IMR-90 (cell line): ENCODE results near the gene ADIG. TPM values are rescaled to one million over a fixed set of nuclear protein-coding genes. Genes with fewer than 3 reads are reported as not detected.

Source experiments
- ATAC-seq: fragments of 200-7000 bp; cut with Tn5 transposase; 2 replicates; pipeline ENCODE4 v1.9.1; 2020; ENCODE audit warnings: low read depth, mild to moderate bottlenecking, moderate library complexity
- BruUV-seq: library from RNA; stranded (reverse); fragments of 400-500 nt; replicated peaks from 2 replicates; lab custom pipeline; 2021; lab: Mats Ljungman, UMichigan
- CTCF ChIA-PET: fragments of 300-600 bp; formaldehyde crosslinking; extraction: SDS; loops from one replicate; lab custom pipeline; 2021; ENCODE audit warnings: antibody characterized with exemption; lab: Yijun Ruan, JAX
- POLR2A ChIA-PET: fragments of 300-600 bp; sonication (Branson Sonifier 250); formaldehyde crosslinking; loops from one replicate; lab custom pipeline; 2022; ENCODE audit warnings: antibody characterized with exemption; ENCODE audit not compliant: unreplicated experiment; lab: Charles Lee
- DNase-seq: peaks from one replicate; pipeline ENCODE4 v3.0.0; 2013
- H2AFZ ChIP-seq: replicated peaks from 2 replicates; pipeline ENCODE3; 2013; ENCODE audit warnings: low read length, mild to moderate bottlenecking; ENCODE audit not compliant: poor library complexity
- H2AK5ac ChIP-seq: 2 replicates; pipeline ENCODE4 v1.6.1; 2013; ENCODE audit warnings: low read depth, low read length, inconsistent platforms
- H2AK9ac ChIP-seq: replicated peaks from 2 replicates; pipeline ENCODE3; 2013; ENCODE audit warnings: mild to moderate bottlenecking, low read depth, low read length, moderate library complexity; ENCODE audit not compliant: poor library complexity
- H2BK120ac ChIP-seq: 2 replicates; pipeline ENCODE4 v1.6.1; 2013; ENCODE audit warnings: low read depth, low read length, inconsistent platforms
- H2BK15ac ChIP-seq: 3 replicates; pipeline ENCODE4 v1.6.1; 2013; ENCODE audit warnings: low read depth, low read length, inconsistent platforms
- H2BK20ac ChIP-seq: 2 replicates; pipeline ENCODE4 v1.6.1; 2013; ENCODE audit warnings: low read depth, mild to moderate bottlenecking, inconsistent platforms, low read length, moderate library complexity
- H2BK5ac ChIP-seq: 2 replicates; pipeline ENCODE4 v1.6.1; 2013; ENCODE audit warnings: mild to moderate bottlenecking, low read depth, low read length, inconsistent platforms; ENCODE audit not compliant: poor library complexity, severe bottlenecking
- H3K14ac ChIP-seq: replicated peaks from 2 replicates; pipeline ENCODE4 v1.6.1; 2013; ENCODE audit warnings: low read depth, low read length, inconsistent platforms
- H3K18ac ChIP-seq: 2 replicates; pipeline ENCODE4 v1.6.1; 2013; ENCODE audit warnings: low read depth, low read length, control low read depth
- H3K23ac ChIP-seq: 2 replicates; pipeline ENCODE4 v1.6.1; 2013; ENCODE audit warnings: low read depth, low read length, inconsistent platforms
- H3K27ac ChIP-seq: 2 replicates; pipeline ENCODE4 v1.5.1; 2013; ENCODE audit warnings: mild to moderate bottlenecking, control low read depth, low read length; ENCODE audit not compliant: insufficient read depth
- H3K27me3 ChIP-seq: 2 replicates; pipeline ENCODE4 v1.6.1; 2013; ENCODE audit warnings: low read length; ENCODE audit not compliant: control insufficient read depth, insufficient read depth
- H3K36me3 ChIP-seq: 2 replicates; pipeline ENCODE4 v1.6.1; 2013; ENCODE audit warnings: low read length, mixed read lengths; ENCODE audit not compliant: control insufficient read depth, insufficient read depth
- H3K4ac ChIP-seq: 2 replicates; pipeline ENCODE4 v1.6.1; 2013; ENCODE audit warnings: low read depth, low read length, inconsistent platforms
- H3K4me1 ChIP-seq: 2 replicates; pipeline ENCODE4 v1.6.1; 2013; ENCODE audit warnings: low read length, mixed read lengths; ENCODE audit not compliant: control insufficient read depth, insufficient read depth
- H3K4me2 ChIP-seq: 2 replicates; pipeline ENCODE4 v1.6.1; 2013; ENCODE audit warnings: low read depth, mild to moderate bottlenecking, control low read depth, low read length, moderate library complexity
- H3K4me3 ChIP-seq: 2 replicates; pipeline ENCODE4 v1.5.1; 2013; ENCODE audit warnings: low read depth, mild to moderate bottlenecking, control low read depth, low read length, moderate library complexity; ENCODE audit not compliant: insufficient read depth
- H3K56ac ChIP-seq: 2 replicates; pipeline ENCODE4 v1.6.1; 2013; ENCODE audit warnings: low read length, inconsistent platforms; ENCODE audit not compliant: insufficient read depth; ENCODE audit errors: extremely low read depth
- H3K79me1 ChIP-seq, 2 experiments: 2 replicates each; pipeline ENCODE4 v1.6.1; 2013; ENCODE audit warnings: low read length in 2 of 2, inconsistent platforms in 1 of 2, low read depth in 1 of 2
- H3K9ac ChIP-seq: 2 replicates; pipeline ENCODE4 v1.6.1; 2013; ENCODE audit warnings: low read depth, low read length, control low read depth
- H3K9me1 ChIP-seq: 2 replicates; pipeline ENCODE4 v1.6.1; 2013; ENCODE audit warnings: low read length, inconsistent platforms; ENCODE audit not compliant: insufficient read depth
- H3K9me3 ChIP-seq: 2 replicates; pipeline ENCODE4 v1.6.1; 2013; ENCODE audit warnings: low read length; ENCODE audit not compliant: control insufficient read depth, insufficient read depth
- H4K20me1 ChIP-seq: 2 replicates; pipeline ENCODE4 v1.6.1; 2013; ENCODE audit warnings: low read length, inconsistent platforms; ENCODE audit not compliant: insufficient read depth
- H4K5ac ChIP-seq: 2 replicates; pipeline ENCODE4 v1.6.1; 2013; ENCODE audit warnings: mild to moderate bottlenecking, low read depth, low read length, control low read depth
- H4K8ac ChIP-seq, 2 experiments: 2 replicates each; pipeline ENCODE4 v1.6.1; 2013; ENCODE audit warnings: low read depth in 2 of 2, low read length in 2 of 2, control low read depth in 1 of 2, inconsistent platforms in 1 of 2
- H4K91ac ChIP-seq: 2 replicates; pipeline ENCODE4 v1.6.1; 2013; ENCODE audit warnings: low read depth, low read length, inconsistent platforms; ENCODE audit not compliant: insufficient read depth
- BHLHE40 ChIP-seq: fragments of 150-350 bp; IDR thresholded peaks from 2 replicates; pipeline ENCODE4 v1.6.1; 2016; ENCODE audit warnings: mild to moderate bottlenecking, low read depth, low read length
- CEBPB ChIP-seq: IDR thresholded peaks from 2 replicates; pipeline ENCODE4 v1.6.1; 2012; ENCODE audit warnings: low read depth, low read length, improper control_type of control experiment
- CHD1 ChIP-seq: IDR thresholded peaks from 2 replicates; pipeline ENCODE4 v1.6.1; 2012; ENCODE audit warnings: low read depth, low read length, improper control_type of control experiment
- FOS ChIP-seq: fragments of 150-350 bp; IDR thresholded peaks from 2 replicates; pipeline ENCODE4 v1.6.1; 2016; ENCODE audit warnings: low read depth, low read length
- MAFK ChIP-seq: IDR thresholded peaks from 2 replicates; pipeline ENCODE4 v1.6.1; 2012; ENCODE audit warnings: low read depth, low read length, improper control_type of control experiment
- MAZ ChIP-seq: IDR thresholded peaks from 2 replicates; pipeline ENCODE4 v1.6.1; 2012; ENCODE audit warnings: low read depth, mild to moderate bottlenecking, low read length, improper control_type of control experiment, moderate library complexity, borderline replicate concordance
- MXI1 ChIP-seq: IDR thresholded peaks from 2 replicates; pipeline ENCODE4 v1.6.1; 2012; ENCODE audit warnings: low read depth, mild to moderate bottlenecking, low read length, moderate library complexity, borderline replicate concordance
- NFE2L2 ChIP-seq: fragments of 150-350 bp; IDR thresholded peaks from 2 replicates; pipeline ENCODE4 v1.6.1; 2016; ENCODE audit warnings: low read depth, mild to moderate bottlenecking, low read length
- POLR2A ChIP-seq: IDR thresholded peaks from 2 replicates; pipeline ENCODE4 v1.6.1; 2012; ENCODE audit warnings: mild to moderate bottlenecking, low read depth, low read length
- RAD21 ChIP-seq: IDR thresholded peaks from 2 replicates; pipeline ENCODE4 v1.6.1; 2012; ENCODE audit warnings: low read length, improper control_type of control experiment
- RCOR1 ChIP-seq: IDR thresholded peaks from 2 replicates; pipeline ENCODE4 v1.6.1; 2012; ENCODE audit warnings: mild to moderate bottlenecking, low read length, improper control_type of control experiment; ENCODE audit not compliant: insufficient replicate concordance
- RFX5 ChIP-seq: IDR thresholded peaks from 2 replicates; pipeline ENCODE4 v1.8.0; 2012; ENCODE audit warnings: low read depth, mild to moderate bottlenecking, low read length, moderate library complexity
- SMC3 ChIP-seq: fragments of 150-350 bp; IDR thresholded peaks from 2 replicates; pipeline ENCODE4 v1.6.1; 2016; ENCODE audit warnings: low read depth, mild to moderate bottlenecking, antibody characterized with exemption, low read length, moderate library complexity
- WGBS, 2 experiments: methylation state at CpG; one replicate each; pipeline versions ENCODE4 v1.1.5 to v1.1.7; 2013; ENCODE audit warnings: missing lambda C conversion rate in 2 of 2; ENCODE audit not compliant: insufficient read length in 1 of 2; ENCODE audit errors: extremely low coverage in 2 of 2; 5-methylcytosine and 5-hydroxymethylcytosine counted together
- dilution Hi-C: fragments of 300-500 bp; cut with HindIII; formaldehyde crosslinking; loops from one replicate; pipeline ENCODE4 v1.14.3; 2018; ENCODE audit warnings: low sequenced_read_pairs; ENCODE audit not compliant: unreplicated experiment
- in situ Hi-C: fragments of 300-500 bp; cut with MboI; formaldehyde crosslinking; loops from 3 replicates; pipeline ENCODE4 v1.14.3; 2019; ENCODE audit warnings: low sequenced_read_pairs, inconsistent platforms, mixed read lengths
- intact Hi-C: fragments of 100-400 bp; cut with micrococcal nuclease; formaldehyde crosslinking; loops from 2 replicates; pipeline ENCODE4 v1.10.0; 2022
- polyA plus RNA-seq, 3 experiments: library from polyadenylated mRNA; depleted of rRNA; stranded (reverse); fragments of >200 nt; gene quantifications; 2 replicates each; pipeline ENCODE4 v1.2.3, GENCODE V29; 2012; ENCODE audit warnings: low replicate concordance in 1 of 3
- total RNA-seq: library from RNA; depleted of rRNA; stranded (reverse); fragments of >200 nt; gene quantifications from 2 replicates; pipeline ENCODE4 v1.2.3, GENCODE V29; 2012
- TF ChIP-seq, protein P1 (sequence below): fragments of 150-350 bp; IDR thresholded peaks from 2 replicates; pipeline ENCODE4 v1.6.1; 2017; ENCODE audit warnings: mild to moderate bottlenecking, antibody characterized with exemption, low read length, low read depth
- TF ChIP-seq, protein P2 (sequence below): fragments of 150-350 bp; IDR thresholded peaks from 2 replicates; pipeline ENCODE4 v1.6.1; 2016; ENCODE audit warnings: low read depth, mild to moderate bottlenecking, low read length, moderate library complexity, borderline replicate concordance
- TF ChIP-seq, protein P3 (sequence below): conservative IDR thresholded peaks from 2 replicates; pipeline ENCODE4 v1.5.1; 2012; ENCODE audit warnings: mild to moderate bottlenecking, low read depth, low read length, improper control_type of control experiment

ADIG gene
- total and polyA plus RNA-seq, 2 of the 4 experiments (the other 2 are of a cell fraction), result not detected

DNA sequence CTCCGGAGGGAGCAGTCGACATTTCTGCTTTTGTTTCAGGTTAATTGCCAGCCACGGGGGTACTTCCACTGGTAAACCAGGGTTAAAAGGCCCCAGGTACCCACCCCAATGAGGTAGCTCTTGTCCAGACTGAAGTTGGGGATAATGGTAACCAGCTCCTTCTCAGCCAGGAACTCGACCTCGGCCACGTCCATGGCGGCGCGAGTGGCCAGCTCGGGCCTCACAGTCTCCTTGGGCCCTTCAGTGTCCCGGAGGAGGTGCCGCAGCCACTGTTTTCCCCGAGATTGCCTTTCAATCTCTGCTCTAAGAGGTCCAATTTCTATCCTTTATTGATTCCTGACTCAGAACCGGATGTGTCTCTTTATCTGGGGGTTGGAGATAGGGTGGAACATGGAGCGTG, 34.3 kb downstream of the ADIG start:
- Histone ChIP-seq H3K4me3 (no peak overlapping the region), H3K4ac (no peak overlapping the region), H3K4me1 (no peaks in the 10 kb centered on the region), H3K36me3 (no peaks in the 10 kb centered on the region), H2AFZ (no peak overlapping the region), H2BK5ac (no peak overlapping the region), H2BK20ac (no peak overlapping the region), H3K23ac (no peak overlapping the region), H2BK15ac (no peak overlapping the region), H2AK9ac (no peak overlapping the region), H3K9me1 (no peaks in the 10 kb centered on the region), H3K4me2 (no peak overlapping the region), H2AK5ac (no peak overlapping the region), H3K18ac (no peak overlapping the region), H3K9me3 (no peaks in the 10 kb centered on the region), H3K9ac (no peak overlapping the region), H3K56ac (no peak overlapping the region), H3K27me3 (peaks cover 13% of the 10 kb centered on the region), H2BK120ac (no peak overlapping the region), H3K14ac (no peak overlapping the region), H3K79me1 (no peaks in the 10 kb centered on the region), H4K20me1 (no peaks in the 10 kb centered on the region), H4K8ac (no peak overlapping the region), H3K27ac (no peak overlapping the region), H4K91ac (no peak overlapping the region), H4K5ac (no peak overlapping the region)
- no peak for ATAC-seq
- intact Hi-C loops (no loop called here), dilution Hi-C loops (no loop called here), in situ Hi-C loops (no loop called here)
- ChIA-PET CTCF (interaction anchor here (0.6 kb wide), 1 partner anchor 65 kb away, joined by 3 read pairs; no protein-coding TSS in a partner anchor), POLR2A (no interaction called here)
- DNase-seq, result no peak
- WGBS, 2 experiments, result 87% methylated on average over 9 of the region's 15 CpGs; no CpG with 5 or more reads in 1 of the 2 experiments
- TF ChIP-seq MXI1 (no peak), BHLHE40 (no peak), POLR2A (no peak), RAD21 (no peak), MAZ (no peak), FOS (no peak), CEBPB (no peak), RFX5 (no peak), SMC3 (no peak), RCOR1 (no peak), CHD1 (no peak), NFE2L2 (no peak), MAFK (no peak)
- TF ChIP-seq, protein P1, sequence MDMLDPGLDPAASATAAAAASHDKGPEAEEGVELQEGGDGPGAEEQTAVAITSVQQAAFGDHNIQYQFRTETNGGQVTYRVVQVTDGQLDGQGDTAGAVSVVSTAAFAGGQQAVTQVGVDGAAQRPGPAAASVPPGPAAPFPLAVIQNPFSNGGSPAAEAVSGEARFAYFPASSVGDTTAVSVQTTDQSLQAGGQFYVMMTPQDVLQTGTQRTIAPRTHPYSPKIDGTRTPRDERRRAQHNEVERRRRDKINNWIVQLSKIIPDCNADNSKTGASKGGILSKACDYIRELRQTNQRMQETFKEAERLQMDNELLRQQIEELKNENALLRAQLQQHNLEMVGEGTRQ, result no peak
- TF ChIP-seq, protein P2, sequence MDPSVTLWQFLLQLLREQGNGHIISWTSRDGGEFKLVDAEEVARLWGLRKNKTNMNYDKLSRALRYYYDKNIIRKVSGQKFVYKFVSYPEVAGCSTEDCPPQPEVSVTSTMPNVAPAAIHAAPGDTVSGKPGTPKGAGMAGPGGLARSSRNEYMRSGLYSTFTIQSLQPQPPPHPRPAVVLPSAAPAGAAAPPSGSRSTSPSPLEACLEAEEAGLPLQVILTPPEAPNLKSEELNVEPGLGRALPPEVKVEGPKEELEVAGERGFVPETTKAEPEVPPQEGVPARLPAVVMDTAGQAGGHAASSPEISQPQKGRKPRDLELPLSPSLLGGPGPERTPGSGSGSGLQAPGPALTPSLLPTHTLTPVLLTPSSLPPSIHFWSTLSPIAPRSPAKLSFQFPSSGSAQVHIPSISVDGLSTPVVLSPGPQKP, result no peak
- TF ChIP-seq, protein P3, sequence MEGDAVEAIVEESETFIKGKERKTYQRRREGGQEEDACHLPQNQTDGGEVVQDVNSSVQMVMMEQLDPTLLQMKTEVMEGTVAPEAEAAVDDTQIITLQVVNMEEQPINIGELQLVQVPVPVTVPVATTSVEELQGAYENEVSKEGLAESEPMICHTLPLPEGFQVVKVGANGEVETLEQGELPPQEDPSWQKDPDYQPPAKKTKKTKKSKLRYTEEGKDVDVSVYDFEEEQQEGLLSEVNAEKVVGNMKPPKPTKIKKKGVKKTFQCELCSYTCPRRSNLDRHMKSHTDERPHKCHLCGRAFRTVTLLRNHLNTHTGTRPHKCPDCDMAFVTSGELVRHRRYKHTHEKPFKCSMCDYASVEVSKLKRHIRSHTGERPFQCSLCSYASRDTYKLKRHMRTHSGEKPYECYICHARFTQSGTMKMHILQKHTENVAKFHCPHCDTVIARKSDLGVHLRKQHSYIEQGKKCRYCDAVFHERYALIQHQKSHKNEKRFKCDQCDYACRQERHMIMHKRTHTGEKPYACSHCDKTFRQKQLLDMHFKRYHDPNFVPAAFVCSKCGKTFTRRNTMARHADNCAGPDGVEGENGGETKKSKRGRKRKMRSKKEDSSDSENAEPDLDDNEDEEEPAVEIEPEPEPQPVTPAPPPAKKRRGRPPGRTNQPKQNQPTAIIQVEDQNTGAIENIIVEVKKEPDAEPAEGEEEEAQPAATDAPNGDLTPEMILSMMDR, result no peak
- BruUV-seq, result no TSS peak
